HEK293 (cell line): ENCODE results near the gene DGKZ.
A peak's percentile ranks its signal among the peaks of the same experiment; 100 is the strongest.

Experiments
- CTCF ChIA-PET: fragments of 350-600 bp; formaldehyde crosslinking; extraction: SDS; loops from one replicate; lab custom pipeline; 2021; ENCODE audit warnings: antibody characterized with exemption; lab: Yijun Ruan, JAX
- POLR2A ChIA-PET: fragments of 300-600 bp; formaldehyde crosslinking; extraction: SDS; loops from one replicate; lab custom pipeline; 2020; ENCODE audit warnings: antibody characterized with exemption, inconsistent platforms; lab: Yijun Ruan, JAX
- H3K27ac ChIP-seq: fragments of 200-500 bp; sonication (Bioruptor generic); 2 replicates; pipeline ENCODE4 v1.5.1; 2014; ENCODE audit warnings: low read depth, low read length, control low read depth, inconsistent platforms; ENCODE audit errors: extremely low read depth
- H3K36me3 ChIP-seq, 2 experiments: fragments of 200-500 bp in 1 of 2; sonication (Bioruptor generic) in 1 of 2; 1 replicate in 1 of 2; 2 replicates in 1 of 2; pipeline ENCODE4 v1.5.1; 2014 to 2017; ENCODE audit warnings: inconsistent platforms in 2 of 2, low read length in 2 of 2; ENCODE audit not compliant: control insufficient read depth in 2 of 2, insufficient read depth in 1 of 2
- H3K4me1 ChIP-seq: fragments of 200-500 bp; sonication (Bioruptor generic); 2 replicates; pipeline ENCODE4 v1.5.1; 2014; ENCODE audit warnings: mild to moderate bottlenecking, low read length, inconsistent platforms; ENCODE audit not compliant: control insufficient read depth, insufficient read depth
- H3K4me3 ChIP-seq: 2 replicates; pipeline ENCODE4 v1.5.1; 2011; ENCODE audit warnings: low read depth, mild to moderate bottlenecking, control low read depth, low read length, moderate library complexity
- H3K9me3 ChIP-seq: fragments of 200-500 bp; sonication (Bioruptor generic); 2 replicates; pipeline ENCODE4 v1.5.1; 2014; ENCODE audit warnings: low read depth, low read length, inconsistent platforms; ENCODE audit not compliant: control insufficient read depth, insufficient read depth
- AEBP2 ChIP-seq: fragments of 450-650 bp; formaldehyde crosslinking; IDR thresholded peaks from 2 replicates; pipeline ENCODE4 v1.5.1; 2016; ENCODE audit warnings: missing biosample characterization, missing genetic modification characterization, borderline replicate concordance
- BCL11A ChIP-seq: fragments of 450-650 bp; formaldehyde crosslinking; IDR thresholded peaks from 2 replicates; pipeline ENCODE4 v1.5.1; 2016; ENCODE audit warnings: low read depth, missing biosample characterization, missing genetic modification characterization
- EGR2 ChIP-seq: fragments of 450-650 bp; formaldehyde crosslinking; IDR thresholded peaks from 2 replicates; pipeline ENCODE4 v1.5.1; 2016; ENCODE audit warnings: low read depth, missing biosample characterization, missing genetic modification characterization
- HOXD13 ChIP-seq: sonication (generic); formaldehyde crosslinking; IDR thresholded peaks from 2 replicates; pipeline ENCODE4 v1.8.0; 2022; ENCODE audit warnings: missing genetic modification reagents, borderline replicate concordance
- KLF1 ChIP-seq: fragments of 450-650 bp; formaldehyde crosslinking; IDR thresholded peaks from 2 replicates; pipeline ENCODE4 v1.5.1; 2016; ENCODE audit warnings: missing biosample characterization, missing genetic modification characterization
- KLF17 ChIP-seq: fragments of 450-650 bp; formaldehyde crosslinking; IDR thresholded peaks from 2 replicates; pipeline ENCODE4 v1.5.1; 2016; ENCODE audit warnings: missing biosample characterization, missing genetic modification characterization
- KLF7 ChIP-seq: fragments of 450-650 bp; formaldehyde crosslinking; IDR thresholded peaks from 2 replicates; pipeline ENCODE4 v1.5.1; 2016; ENCODE audit warnings: missing biosample characterization, missing genetic modification characterization, borderline replicate concordance
- KLF8 ChIP-seq: fragments of 450-650 bp; formaldehyde crosslinking; IDR thresholded peaks from 2 replicates; pipeline ENCODE4 v1.5.1; 2016; ENCODE audit warnings: missing biosample characterization, missing genetic modification characterization
- PRDM10 ChIP-seq: fragments of 450-650 bp; formaldehyde crosslinking; IDR thresholded peaks from 2 replicates; pipeline ENCODE4 v1.5.1; 2016; ENCODE audit warnings: missing biosample characterization, missing genetic modification characterization
- PRDM6 ChIP-seq: fragments of 450-650 bp; formaldehyde crosslinking; IDR thresholded peaks from 2 replicates; pipeline ENCODE4 v1.5.1; 2017; ENCODE audit warnings: missing biosample characterization, missing genetic modification characterization
- SP7 ChIP-seq: fragments of 450-650 bp; formaldehyde crosslinking; IDR thresholded peaks from 2 replicates; pipeline ENCODE4 v1.5.1; 2016; ENCODE audit warnings: missing biosample characterization, missing genetic modification characterization
- ZBTB10 ChIP-seq: fragments of 450-650 bp; formaldehyde crosslinking; IDR thresholded peaks from 2 replicates; pipeline ENCODE4 v1.5.1; 2016; ENCODE audit warnings: missing biosample characterization, missing genetic modification characterization
- ZFP3 ChIP-seq: fragments of 450-650 bp; formaldehyde crosslinking; IDR thresholded peaks from 2 replicates; pipeline ENCODE4 v1.5.1; 2016; ENCODE audit warnings: low read depth, missing biosample characterization, missing genetic modification characterization
- ZNF221 ChIP-seq: fragments of 450-650 bp; formaldehyde crosslinking; IDR thresholded peaks from 2 replicates; pipeline ENCODE4 v1.5.1; 2017; ENCODE audit warnings: missing biosample characterization, missing genetic modification characterization, borderline replicate concordance
- ZNF274 ChIP-seq, 2 experiments: fragments of 200-500 bp in 1 of 2; fragments of 450-650 bp in 1 of 2; sonication (Bioruptor generic) in 1 of 2; formaldehyde crosslinking in 1 of 2; IDR thresholded peaks; 2 replicates each; pipeline versions ENCODE4 v1.5.1 to v1.6.1; 2014 to 2016; ENCODE audit warnings: borderline replicate concordance in 1 of 2, inconsistent platforms in 1 of 2, low read length in 1 of 2, missing biosample characterization in 1 of 2, missing genetic modification characterization in 1 of 2
- ZNF366 ChIP-seq: fragments of 450-650 bp; formaldehyde crosslinking; conservative IDR thresholded peaks from 2 replicates; pipeline ENCODE4 v1.5.1; 2016; ENCODE audit warnings: missing biosample characterization, missing genetic modification characterization
- ZNF416 ChIP-seq: fragments of 450-650 bp; formaldehyde crosslinking; IDR thresholded peaks from 2 replicates; pipeline ENCODE4 v1.5.1; 2016; ENCODE audit warnings: missing biosample characterization, missing genetic modification characterization
- ZNF530 ChIP-seq: fragments of 450-650 bp; formaldehyde crosslinking; IDR thresholded peaks from 2 replicates; pipeline ENCODE4 v1.5.1; 2016; ENCODE audit warnings: low read depth, missing biosample characterization, missing genetic modification characterization
- ZNF560 ChIP-seq: fragments of 450-650 bp; formaldehyde crosslinking; IDR thresholded peaks from 2 replicates; pipeline ENCODE4 v1.5.1; 2017; ENCODE audit warnings: missing biosample characterization, missing genetic modification characterization, borderline replicate concordance
- ZNF571 ChIP-seq: fragments of 450-650 bp; formaldehyde crosslinking; IDR thresholded peaks from 2 replicates; pipeline ENCODE4 v1.5.0; 2017; ENCODE audit warnings: missing biosample characterization, missing genetic modification characterization
- ZNF600 ChIP-seq: fragments of 450-650 bp; formaldehyde crosslinking; IDR thresholded peaks from 2 replicates; pipeline ENCODE4 v1.5.1; 2016; ENCODE audit warnings: missing biosample characterization, missing genetic modification characterization
- ZNF629 ChIP-seq: fragments of 450-650 bp; formaldehyde crosslinking; IDR thresholded peaks from 2 replicates; pipeline ENCODE4 v1.5.1; 2017; ENCODE audit warnings: missing biosample characterization, missing genetic modification characterization

DGKZ gene

GRCh38 chr11:46380340-46381047 is 33.2 kb downstream of the DGKZ start (continued):
- TF ChIP-seq ZNF274 (IDR thresholded peaks at IDR 0.05; ENCODE audit: low read length) = no peak
- no peak for TF ChIP-seq ZNF274 (tag by site-specific recombination; IDR thresholded peaks at IDR 0.05; ENCODE audit: borderline replicate concordance)
- TF ChIP-seq ZNF629 (tag by site-specific recombination) = peak; percentile 37
- TF ChIP-seq ZNF366 = peak; percentile 63; the same call in 1 of the 2 replicates
- peak; percentile 94 for TF ChIP-seq KLF1
- TF ChIP-seq ZFP3 (tag by site-specific recombination) = no peak
- TF ChIP-seq KLF17 = peak; percentile 15; the same call in 1 of the 2 replicates
- peak; percentile 17; the same call in 1 of the 2 replicates for TF ChIP-seq HOXD13 (CRISPR knock-in tag)
- no peak for TF ChIP-seq ZNF221
- TF ChIP-seq PRDM6 (tag by site-specific recombination) = no peak; the same call in 1 of the 2 replicates
- no peak for TF ChIP-seq ZNF530 (tag by site-specific recombination)
- TF ChIP-seq KLF8 = 0 out of 2 replicates have a peak, but pooled peaks have one; percentile 10
- peak; percentile 79 for TF ChIP-seq EGR2 (tag by site-specific recombination)
- no peak for TF ChIP-seq ZNF416 (tag by site-specific recombination)
- TF ChIP-seq ZNF571 (tag by site-specific recombination) = no peak
- 0 out of 2 replicates have a peak, but pooled peaks have one; percentile 28 for TF ChIP-seq BCL11A (tag by site-specific recombination)
- 0 out of 2 replicates have a peak, but pooled peaks have one; percentile 22 for TF ChIP-seq KLF7 (tag by site-specific recombination)
- TF ChIP-seq SP7 (tag by site-specific recombination) = peak; percentile 83
- TF ChIP-seq PRDM10 = peak; percentile 81
- TF ChIP-seq ZNF600 (tag by site-specific recombination) = peak; percentile 24; the same call in 1 of the 2 replicates

GRCh38 chr11:46381048-46381818 is 34.0 kb downstream of the DGKZ start, which contains the start of gene MDK:
Gene MDK (plus strand): TSS chr11:46381669. CDS start chr11:46382058, 389 bp downstream.
- CTCF ChIA-PET = interaction anchor here (0.7 kb wide), 3 partner anchors 8 to 141 kb away, joined by 3 to 4 read pairs (median 3); no protein-coding TSS in a partner anchor
- POLR2A ChIA-PET = no interaction called here
- Histone ChIP-seq H3K9me3 (no peaks in the 10 kb centered on the region), H3K27ac (peak within 1 kb of the TSS; percentile 78), H3K4me1 (no peaks in the 10 kb centered on the region), H3K36me3 (peaks cover 0 to 38% of the 10 kb centered on the region in 2 experiments; a peak in 1 of 3 replicates), H3K4me3 (peak within 1 kb of the TSS; percentile 52)
- peak; percentile 42 for TF ChIP-seq ZBTB10 (tag by site-specific recombination)
- TF ChIP-seq ZNF560 (tag by site-specific recombination) = no peak
- TF ChIP-seq AEBP2 (tag by site-specific recombination) = no peak
